ENCODE data around the gene HELZ2.
A peak's percentile ranks its signal among the peaks of the same experiment; 100 is the strongest.

Gene HELZ2

GRCh38 chr20:63540417-63541186, 33.4 kb downstream of the HELZ2 start:
- no peak for DNase-seq (ENCODE audit: low read depth)
- in situ Hi-C loops (cut with HindIII; ENCODE audit: low sequenced_read_pairs): no loop called here

GRCh38 chr20:63539441-63540370, 34.3 kb downstream of the HELZ2 start:
- no peak for DNase-seq (ENCODE audit: low read depth)
- no peak overlapping the region for H3K4me3 ChIP-seq (ENCODE audit: low read depth, low read length)
- no peak for TF ChIP-seq CTCF (IDR thresholded peaks at IDR 0.05; ENCODE audit: low read depth, low read length, missing control alignments)
- in situ Hi-C loops (cut with HindIII; ENCODE audit: low sequenced_read_pairs): loop anchor here (10.0 kb wide), 1 partner anchor 125 kb away; no protein-coding TSS in a partner anchor

More at GRCh38 chr20:63540417-63541186, 33.4 kb downstream of the HELZ2 start:
- TF ChIP-seq CTCF (IDR thresholded peaks at IDR 0.05; ENCODE audit: low read depth, low read length, missing control alignments): no peak
- H3K4me3 ChIP-seq (ENCODE audit: low read depth, low read length): no peak overlapping the region

GRCh38 chr20:63539092-63539430, 35.0 kb downstream of the HELZ2 start:
- DNase-seq (ENCODE audit: low read depth): no peak
- TF ChIP-seq CTCF (IDR thresholded peaks at IDR 0.05; ENCODE audit: low read depth, low read length, missing control alignments): no peak
- in situ Hi-C loops (cut with HindIII; ENCODE audit: low sequenced_read_pairs): loop anchor here (10.0 kb wide), 1 partner anchor 126 kb away; no protein-coding TSS in a partner anchor
- H3K4me3 ChIP-seq (ENCODE audit: low read depth, low read length): no peak overlapping the region

GRCh38 chr20:63538204-63539091, 35.6 kb downstream of the HELZ2 start:
- peak overlapping the region; percentile 12 for H3K4me3 ChIP-seq (ENCODE audit: low read depth, low read length)
- no peak for DNase-seq (ENCODE audit: low read depth)
- in situ Hi-C loops (cut with HindIII; ENCODE audit: low sequenced_read_pairs): loop anchor here (10.0 kb wide), 1 partner anchor 126 kb away; no protein-coding TSS in a partner anchor

GRCh38 chr20:63537525-63538203, 36.4 kb downstream of the HELZ2 start:
- peak; percentile 81 for TF ChIP-seq CTCF (IDR thresholded peaks at IDR 0.05; ENCODE audit: low read depth, low read length, missing control alignments)
- in situ Hi-C loops (cut with HindIII; ENCODE audit: low sequenced_read_pairs): loop anchor here (10.0 kb wide), 1 partner anchor 127 kb away; no protein-coding TSS in a partner anchor
- peak overlapping the region; percentile 12 for H3K4me3 ChIP-seq (ENCODE audit: low read depth, low read length)
- peak; percentile 51 for DNase-seq (ENCODE audit: low read depth)

More at GRCh38 chr20:63538204-63539091, 35.6 kb downstream of the HELZ2 start:
- TF ChIP-seq CTCF (IDR thresholded peaks at IDR 0.05; ENCODE audit: low read depth, low read length, missing control alignments): no peak
